Thyroid gland (tissue), 4 donors: Measurements from ENCODE around the gene CYP3A7. TPM values are rescaled to one million over a fixed set of nuclear protein-coding genes. Genes with fewer than 3 reads are reported as not detected.

Experiments
- DNase-seq, 2 donors: peaks; one replicate each; pipeline ENCODE4 v3.0.0-alpha.2; 2019
- H3K27ac ChIP-seq, 3 donors: fragments of 200-600 bp; sonication (generic); 1 replicate in 2 of 3; 2 replicates in 1 of 3; pipeline ENCODE4 v1.5.1; 2016 to 2019; ENCODE audit warnings: mild to moderate bottlenecking in 1 of 3, moderate library complexity in 1 of 3
- H3K27me3 ChIP-seq: fragments of 200-600 bp; sonication (generic); one replicate; pipeline ENCODE4 v1.5.1; 2019
- H3K36me3 ChIP-seq, 2 donors: fragments of 200-600 bp; sonication (generic); one replicate each; pipeline ENCODE4 v1.5.1; 2016 to 2019
- H3K4me1 ChIP-seq, 2 donors: fragments of 200-600 bp; sonication (generic); one replicate each; pipeline ENCODE4 v1.5.1; 2017 to 2019
- H3K4me3 ChIP-seq, 3 donors: fragments of 200-600 bp; sonication (generic); replicated peaks in 1 of 3; 1 replicate in 2 of 3; 2 replicates in 1 of 3; pipeline ENCODE4 v1.5.1; 2016; ENCODE audit warnings: mild to moderate bottlenecking in 1 of 3
- H3K9me3 ChIP-seq: fragments of 200-600 bp; sonication (generic); one replicate; pipeline ENCODE4 v1.5.1; 2017
- CTCF ChIP-seq, 6 experiments: fragments of 200-600 bp in 3 of 6; fragments of 450-650 bp in 3 of 6; sonication (generic) in 3 of 6; IDR thresholded peaks; one replicate each; pipeline ENCODE4 v1.5.1; 2016 to 2019; ENCODE audit warnings: antibody characterized with exemption in 6 of 6, mild to moderate bottlenecking in 2 of 6, inconsistent platforms in 1 of 6, moderate library complexity in 1 of 6
- POLR2A ChIP-seq, 2 donors: fragments of 450-650 bp; IDR thresholded peaks; one replicate each; pipeline ENCODE4 v1.6.1; 2017; ENCODE audit warnings: antibody characterized with exemption in 2 of 2, mild to moderate bottlenecking in 2 of 2, moderate library complexity in 1 of 2
- WGBS, 2 donors: methylation state at CpG; one replicate each; pipeline ENCODE4 v1.1.5; 2017; 5-methylcytosine and 5-hydroxymethylcytosine counted together
- intact Hi-C: fragments of 100-400 bp; cut with DNase I; formaldehyde crosslinking; loops from one replicate; pipeline ENCODE4 v1.15.1; 2023
- total RNA-seq, 4 donors: library from RNA; depleted of rRNA; stranded (reverse); fragments of >200 nt; gene quantifications; one replicate each; pipeline ENCODE4 v1.2.3, GENCODE V29; 2016

The CYP3A7 gene
- total RNA-seq, 4 donors from 2014 or later: not detected

DNA sequence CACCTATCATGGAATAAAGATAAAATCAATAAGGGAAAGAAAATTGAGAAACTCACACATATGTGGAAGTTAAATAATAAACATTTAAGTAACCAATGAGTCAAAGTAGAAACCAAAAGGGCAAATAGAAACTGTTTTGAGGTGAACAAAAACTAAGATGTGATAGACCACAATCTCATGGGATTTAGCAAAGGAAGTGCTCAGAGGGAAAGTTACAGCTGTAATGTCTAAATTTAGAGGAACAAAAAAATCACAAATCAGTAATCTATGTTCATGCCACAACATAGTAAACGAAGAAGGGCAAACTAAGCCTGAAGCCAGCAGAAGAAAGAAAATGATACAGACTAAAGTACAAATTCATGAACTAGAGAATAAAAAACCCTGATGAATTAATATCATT lies 32.7 kb upstream of the CYP3A7 start:
- Histone ChIP-seq H3K36me3 (no peaks in the 10 kb centered on the region), H3K27me3 (no peaks in the 10 kb centered on the region), H3K27ac (no peak overlapping the region), H3K9me3 (no peaks in the 10 kb centered on the region), H3K4me1 (no peaks in the 10 kb centered on the region), H3K4me3 (no peak overlapping the region)
- DNase-seq: no peak
- 52 to 71% methylated on average over 1 of the region's 1 CpG for WGBS, 2 donors
- intact Hi-C loops: no loop called here
- no peak for TF ChIP-seq POLR2A (IDR thresholded peaks at IDR 0.05)
- no peak for TF ChIP-seq CTCF (IDR thresholded peaks at IDR 0.05)

- no peak for TF ChIP-seq POLR2A (IDR thresholded peaks at IDR 0.05)
- no peak for TF ChIP-seq CTCF (IDR thresholded peaks at IDR 0.05)
- Histone ChIP-seq H3K27ac (no peak overlapping the region), H3K4me1 (no peaks in the 10 kb centered on the region), H3K9me3 (no peaks in the 10 kb centered on the region), H3K36me3 (no peaks in the 10 kb centered on the region), H3K27me3 (no peaks in the 10 kb centered on the region), H3K4me3 (no peak overlapping the region)
- intact Hi-C loops: no loop called here
- no peak for DNase-seq
- WGBS, 2 donors: 88 to 91% methylated on average over 3 of the region's 3 CpGs
These were observed 31.6 kb upstream of the CYP3A7 start for GRCh38 chr7:99766484-99767099.

- no peaks in the 10 kb centered on the region for H3K27me3 ChIP-seq
- intact Hi-C loops: no loop called here
These were observed 29.5 kb upstream of the CYP3A7 start for GRCh38 chr7:99764478-99764877.

GRCh38 chr7:99762680-99763327 lies 27.8 kb upstream of the CYP3A7 start:
- Histone ChIP-seq H3K36me3 (no peaks in the 10 kb centered on the region), H3K4me3 (no peak overlapping the region), H3K4me1 (no peaks in the 10 kb centered on the region), H3K9me3 (no peaks in the 10 kb centered on the region), H3K27me3 (no peaks in the 10 kb centered on the region), H3K27ac (no peak overlapping the region)
- 61 to 65% methylated on average over 7 of the region's 7 CpGs for WGBS, 2 donors
- no peak for DNase-seq
- intact Hi-C loops: no loop called here
- no peak for TF ChIP-seq CTCF (IDR thresholded peaks at IDR 0.05)
- no peak for TF ChIP-seq POLR2A (IDR thresholded peaks at IDR 0.05)

More at GRCh38 chr7:99764478-99764877, 29.5 kb upstream of the CYP3A7 start:
- 80 to 82% methylated on average over 3 of the region's 3 CpGs for WGBS, 2 donors
- Histone ChIP-seq H3K4me1 (no peaks in the 10 kb centered on the region), H3K4me3 (no peak overlapping the region), H3K9me3 (no peaks in the 10 kb centered on the region), H3K36me3 (no peaks in the 10 kb centered on the region), H3K27ac (no peak overlapping the region)
- no peak for DNase-seq
- TF ChIP-seq POLR2A (IDR thresholded peaks at IDR 0.05) (no peak), CTCF (IDR thresholded peaks at IDR 0.05) (no peak)

- H3K4me3 ChIP-seq: no peak overlapping the region
- no peak for DNase-seq
- TF ChIP-seq POLR2A (IDR thresholded peaks at IDR 0.05) (no peak), CTCF (IDR thresholded peaks at IDR 0.05) (no peak)
- intact Hi-C loops: no loop called here
- H3K36me3 ChIP-seq: no peaks in the 10 kb centered on the region
- WGBS, 2 donors: 100% methylated on average over 1 of the region's 1 CpG
- H3K9me3 ChIP-seq: no peaks in the 10 kb centered on the region
- no peaks in the 10 kb centered on the region for H3K4me1 ChIP-seq
- no peak overlapping the region for H3K27ac ChIP-seq
- no peaks in the 10 kb centered on the region for H3K27me3 ChIP-seq
These were observed 20.1 kb upstream of the CYP3A7 start for GRCh38 chr7:99755085-99755484.
